Measurements from ENCODE around the gene P2RY12. TPM values are rescaled to one million over a fixed set of nuclear protein-coding genes. Genes with fewer than 3 reads are reported as not detected.

Gene P2RY12
- total RNA-seq, 4 donors from 2014 or later = 1.5 to 4.6 (median 2.8) TPM

- WGBS = 81% methylated on average over 9 of the region's 9 CpGs
- TF ChIP-seq POLR2AphosphoS5 (IDR thresholded peaks at IDR 0.05) = no peak
- TF ChIP-seq POLR2A (IDR thresholded peaks at IDR 0.05; ENCODE audit: low read depth) = no peak
- TF ChIP-seq CTCF (IDR thresholded peaks at IDR 0.05) = no peak
- no peak for TF ChIP-seq EP300 (IDR thresholded peaks at IDR 0.05)
- Histone ChIP-seq H3K27ac (replicated peaks in 1 of 4) (no peak overlapping the region), H3K36me3 (no peaks in the 10 kb centered on the region), H3K4me3 (no peak overlapping the region), H3K4me1 (no peaks in the 10 kb centered on the region), H3K9me3 (no peaks in the 10 kb centered on the region), H3K27me3 (no peaks in the 10 kb centered on the region)
- DNase-seq (ENCODE audit: extremely low spot score) = no peak
- intact Hi-C loops (cut with DNase I) = no loop called here
Measured at GRCh38 chr3:151387842-151388241, 3.3 kb upstream of the P2RY12 start.

- no peak overlapping the region for H3K27ac ChIP-seq (replicated peaks in 1 of 4)
- TF ChIP-seq EP300 (IDR thresholded peaks at IDR 0.05) (no peak), POLR2A (IDR thresholded peaks at IDR 0.05; ENCODE audit: low read depth) (no peak), POLR2AphosphoS5 (IDR thresholded peaks at IDR 0.05) (no peak), CTCF (IDR thresholded peaks at IDR 0.05) (no peak)
- intact Hi-C loops (cut with DNase I) = no loop called here
- H3K4me3 ChIP-seq = no peak overlapping the region
- no peaks in the 10 kb centered on the region for H3K27me3 ChIP-seq
- H3K9me3 ChIP-seq = no peaks in the 10 kb centered on the region
- no peak for DNase-seq (ENCODE audit: extremely low spot score)
- H3K4me1 ChIP-seq = no peaks in the 10 kb centered on the region
- WGBS = 90% methylated on average over 5 of the region's 5 CpGs
- H3K36me3 ChIP-seq = no peaks in the 10 kb centered on the region
Measured at GRCh38 chr3:151387432-151387831, 2.9 kb upstream of the P2RY12 start.

GRCh38 chr3:151386056-151386455, 1.5 kb upstream of the P2RY12 start:
- TF ChIP-seq CTCF (IDR thresholded peaks at IDR 0.05) (no peak), EP300 (IDR thresholded peaks at IDR 0.05) (no peak), POLR2AphosphoS5 (IDR thresholded peaks at IDR 0.05) (no peak)
- WGBS = 89% methylated on average over 4 of the region's 4 CpGs
- DNase-seq (ENCODE audit: extremely low spot score) = no peak
- Histone ChIP-seq H3K36me3 (no peaks in the 10 kb centered on the region), H3K4me3 (no peak overlapping the region), H3K27me3 (no peaks in the 10 kb centered on the region), H3K4me1 (no peaks in the 10 kb centered on the region), H3K9me3 (no peaks in the 10 kb centered on the region), H3K27ac (replicated peaks in 1 of 4) (no peak overlapping the region)
- intact Hi-C loops (cut with DNase I) = no loop called here

GRCh38 chr3:151383956-151384355, 597 bp downstream of the P2RY12 start:
- intact Hi-C loops (cut with DNase I) = no loop called here
- Histone ChIP-seq H3K4me3 (peak overlapping the region; percentile 16 to 45 (median 30)), H3K4me1 (no peaks in the 10 kb centered on the region), H3K9me3 (no peaks in the 10 kb centered on the region), H3K27ac (replicated peaks in 1 of 4) (no peak overlapping the region), H3K27me3 (no peaks in the 10 kb centered on the region), H3K36me3 (no peaks in the 10 kb centered on the region)
- no peak for DNase-seq (ENCODE audit: extremely low spot score)
- 69% methylated on average over 3 of the region's 3 CpGs for WGBS
- TF ChIP-seq POLR2A (IDR thresholded peaks at IDR 0.05; ENCODE audit: low read depth) (no peak), POLR2AphosphoS5 (IDR thresholded peaks at IDR 0.05) (no peak), EP300 (IDR thresholded peaks at IDR 0.05) (no peak)

- no peak overlapping the region for H3K27ac ChIP-seq (replicated peaks in 1 of 4)
Measured at GRCh38 chr3:151383111-151383510, 1.4 kb downstream of the P2RY12 start.

GRCh38 chr3:151382671-151383070, 1.9 kb downstream of the P2RY12 start:
- intact Hi-C loops (cut with DNase I) = no loop called here
- WGBS = 92% methylated on average over 5 of the region's 5 CpGs
- no peak for DNase-seq (ENCODE audit: extremely low spot score)
- Histone ChIP-seq H3K36me3 (no peaks in the 10 kb centered on the region), H3K4me3 (no peak overlapping the region), H3K4me1 (no peaks in the 10 kb centered on the region), H3K9me3 (no peaks in the 10 kb centered on the region), H3K27me3 (no peaks in the 10 kb centered on the region), H3K27ac (replicated peaks in 1 of 4) (no peak overlapping the region)
- TF ChIP-seq EP300 (IDR thresholded peaks at IDR 0.05) (no peak), POLR2AphosphoS5 (IDR thresholded peaks at IDR 0.05) (no peak), CTCF (IDR thresholded peaks at IDR 0.05) (no peak), POLR2A (IDR thresholded peaks at IDR 0.05; ENCODE audit: low read depth) (no peak)

More at GRCh38 chr3:151383111-151383510, 1.4 kb downstream of the P2RY12 start:
- Histone ChIP-seq H3K9me3 (no peaks in the 10 kb centered on the region), H3K27me3 (no peaks in the 10 kb centered on the region), H3K4me3 (no peak overlapping the region), H3K4me1 (no peaks in the 10 kb centered on the region), H3K36me3 (no peaks in the 10 kb centered on the region)
- intact Hi-C loops (cut with DNase I) = no loop called here
- TF ChIP-seq POLR2AphosphoS5 (IDR thresholded peaks at IDR 0.05) (no peak), POLR2A (IDR thresholded peaks at IDR 0.05; ENCODE audit: low read depth) (no peak)
- DNase-seq (ENCODE audit: extremely low spot score) = no peak
- 82% methylated on average over 2 of the region's 2 CpGs for WGBS

Data from esophagus muscularis mucosa (tissue), 4 donors.